HG02678 (cell line): ENCODE results near the gene HS3ST4.
"Not testable (repeated sequence)": the region's sequence is repeated elsewhere in the genome, so short reads cannot be mapped to it uniquely, and the experiment has no call there.

ENCODE experiments used
- ATAC-seq: cut with Tn5 transposase; IDR thresholded peaks from one replicate; pipeline ENCODE4 v1.9.1; 2021; ENCODE audit warnings: mild to moderate bottlenecking, moderate library complexity; ENCODE audit not compliant: unreplicated experiment

The HS3ST4 gene

DNA sequence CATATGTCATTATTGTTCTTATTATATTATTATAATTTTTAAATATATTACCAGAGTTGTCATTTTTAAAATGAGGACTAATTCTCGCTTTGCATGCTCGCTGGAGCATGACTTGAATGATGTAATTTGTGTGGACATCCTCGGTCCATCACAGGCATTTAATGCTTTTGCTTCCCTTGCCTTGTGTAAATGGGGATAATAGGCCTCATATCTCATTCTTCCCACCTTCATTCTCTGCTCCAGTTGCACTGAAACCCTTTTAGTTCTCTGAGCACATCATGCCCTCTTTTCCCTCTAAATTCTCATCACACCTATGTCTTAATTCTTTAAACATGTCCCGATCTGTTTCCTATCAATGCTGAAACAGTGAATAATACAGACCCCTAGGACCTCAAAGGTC lies 285.4 kb downstream of the HS3ST4 start:
- ATAC-seq, result no peak

DNA sequence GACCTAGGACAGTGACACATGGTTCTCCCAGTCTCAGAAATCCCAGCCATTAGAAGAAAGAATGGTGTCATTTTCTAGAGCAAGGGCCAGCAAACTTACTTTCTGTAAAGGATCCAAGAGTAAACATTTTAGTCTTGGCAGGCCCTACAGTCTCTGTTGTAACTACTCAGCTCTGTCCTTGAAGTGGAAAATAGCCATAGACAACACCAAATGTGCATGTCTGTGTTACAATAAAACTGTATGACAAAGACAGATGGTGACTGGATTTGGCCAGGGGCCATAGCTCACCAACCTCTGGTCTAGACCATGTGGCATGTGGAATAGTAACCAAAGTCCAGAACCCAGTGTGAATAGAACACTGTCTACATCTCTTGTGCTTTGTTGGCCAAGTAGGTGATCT lies 286.5 kb downstream of the HS3ST4 start:
- no peak for ATAC-seq

DNA sequence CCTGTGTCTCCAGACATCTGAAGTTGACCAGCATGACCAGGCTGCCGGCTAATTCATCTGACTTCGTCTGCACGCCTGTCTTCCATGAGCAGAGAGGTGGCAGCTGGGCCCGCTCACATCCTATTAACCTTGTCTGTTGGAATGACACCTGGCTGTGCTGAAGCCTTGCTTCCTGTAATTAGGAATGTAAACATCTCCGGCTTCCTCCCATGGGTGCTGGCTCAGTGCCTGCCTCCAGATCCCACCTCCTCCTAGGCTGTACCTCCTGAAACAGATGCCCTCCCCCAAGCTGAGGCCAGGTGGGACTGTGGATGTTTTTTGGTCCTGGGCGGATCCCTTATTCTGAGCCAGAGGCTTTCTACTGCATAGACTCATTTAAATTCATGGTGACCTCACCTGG lies 296.3 kb downstream of the HS3ST4 start:
- no peak for ATAC-seq

DNA sequence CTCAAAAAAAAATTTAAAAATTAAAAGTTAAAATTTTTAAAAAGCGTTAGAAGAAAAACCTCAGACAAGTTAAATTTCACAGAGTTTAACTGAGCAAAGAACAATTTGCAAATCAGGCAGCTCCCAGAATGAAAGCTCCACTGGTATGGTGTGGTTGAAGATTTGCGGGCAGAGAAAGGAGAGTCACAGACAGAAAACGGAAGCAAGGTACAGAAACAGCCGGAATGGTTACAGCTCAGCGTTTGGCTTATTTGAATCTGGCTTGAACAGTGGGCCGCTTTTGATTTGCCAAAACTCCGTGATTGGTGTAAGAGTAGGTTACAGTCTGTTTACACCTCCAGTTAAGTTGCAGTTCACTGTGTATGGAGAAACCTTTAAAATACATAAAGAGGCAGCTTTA lies 297.1 kb downstream of the HS3ST4 start:
- no peak for ATAC-seq

DNA sequence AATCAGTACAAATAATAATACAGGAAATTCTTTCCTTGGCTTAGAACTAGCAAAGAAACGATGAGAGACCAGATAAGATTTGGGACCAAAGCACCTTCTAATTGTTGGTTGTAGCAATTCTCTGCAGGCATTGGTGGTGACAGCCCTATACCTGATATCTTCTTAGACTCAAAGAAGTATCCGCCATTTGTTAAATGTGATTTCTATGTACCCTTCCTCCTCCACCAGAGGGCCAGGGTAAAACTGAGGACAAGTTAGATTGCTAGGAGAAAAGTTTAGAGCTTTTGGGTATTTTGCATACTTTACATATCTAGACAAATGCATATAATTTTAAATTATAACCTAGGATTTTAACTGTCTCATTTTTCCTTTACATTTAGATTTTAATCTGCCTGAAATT lies 304.3 kb downstream of the HS3ST4 start:
- ATAC-seq, result no peak

DNA sequence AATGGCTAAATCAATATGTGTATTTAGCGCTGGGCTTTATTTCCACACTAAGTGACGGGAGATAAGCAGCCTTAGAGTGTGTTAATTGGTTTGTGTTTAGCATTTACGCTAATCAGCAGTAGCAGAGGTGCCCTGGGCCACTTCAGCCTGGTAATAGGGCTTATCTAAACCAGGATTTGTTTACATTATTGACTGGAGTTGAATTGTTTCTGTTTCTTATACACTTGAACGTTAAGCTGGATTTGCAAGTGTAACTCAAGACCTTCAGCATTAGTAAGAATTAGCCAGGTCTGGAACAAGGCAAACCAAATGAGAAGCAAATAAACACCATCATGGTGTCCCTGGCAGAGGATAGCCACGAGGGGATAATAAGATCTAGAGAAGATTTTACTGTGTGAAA lies 313.6 kb downstream of the HS3ST4 start:
- ATAC-seq, result no peak

DNA sequence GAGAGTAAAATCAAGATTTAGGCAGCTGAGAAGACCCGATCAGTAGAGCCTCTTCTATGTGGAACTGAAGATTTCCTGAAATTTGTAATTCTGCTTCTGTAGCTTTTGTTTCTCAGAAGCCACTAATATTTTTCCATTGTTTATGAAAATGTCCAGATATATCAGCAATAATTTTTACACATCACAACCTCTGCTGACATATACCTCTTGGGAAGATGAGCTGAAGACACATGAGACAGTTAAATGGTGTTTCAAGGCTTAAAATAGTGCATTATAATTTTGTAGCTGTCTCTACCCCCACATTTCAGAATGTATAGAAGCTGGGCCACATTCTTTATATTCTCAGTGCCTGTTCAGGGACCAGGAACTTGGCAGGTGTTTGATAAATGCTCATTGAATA lies 320.6 kb downstream of the HS3ST4 start:
- ATAC-seq, result no peak

DNA sequence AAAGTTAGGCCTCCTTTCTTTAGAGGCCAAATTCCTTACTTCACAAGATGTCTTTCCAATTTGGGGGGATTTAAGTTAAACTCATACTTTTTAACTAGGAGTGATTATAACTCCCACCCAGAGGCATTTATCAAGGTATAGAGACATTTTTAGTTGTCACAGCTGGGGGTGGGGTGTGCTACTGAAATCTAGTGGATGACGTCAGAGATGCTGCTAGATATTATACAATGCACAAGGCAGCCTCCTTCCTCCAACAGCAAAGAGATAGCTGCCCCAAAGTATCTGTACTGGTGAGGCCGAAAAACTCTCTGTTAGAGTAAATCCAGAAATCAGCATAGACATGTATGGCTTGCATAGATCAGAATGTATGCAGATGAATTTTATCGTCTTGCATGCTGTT lies 324.0 kb downstream of the HS3ST4 start:
- ATAC-seq, result no peak

DNA sequence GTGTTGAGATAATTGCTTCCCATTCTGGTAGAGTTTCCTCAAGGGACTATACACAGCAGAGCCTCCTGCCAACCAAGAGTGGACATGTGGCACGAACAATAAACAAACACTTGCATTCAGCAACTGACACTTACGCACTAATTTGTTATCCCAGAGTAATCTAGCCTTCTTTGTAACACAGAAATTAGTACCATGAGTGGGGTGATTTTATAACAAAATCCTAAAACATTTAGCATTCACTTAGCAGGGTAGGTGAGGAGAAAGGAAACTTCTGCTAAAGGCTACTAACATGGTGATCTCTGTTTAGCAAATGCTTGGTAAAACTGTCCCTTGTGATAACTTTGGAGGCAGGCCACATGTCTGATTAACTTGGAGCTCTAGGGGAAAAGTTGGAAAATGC lies 325.2 kb downstream of the HS3ST4 start:
- no peak for ATAC-seq

DNA sequence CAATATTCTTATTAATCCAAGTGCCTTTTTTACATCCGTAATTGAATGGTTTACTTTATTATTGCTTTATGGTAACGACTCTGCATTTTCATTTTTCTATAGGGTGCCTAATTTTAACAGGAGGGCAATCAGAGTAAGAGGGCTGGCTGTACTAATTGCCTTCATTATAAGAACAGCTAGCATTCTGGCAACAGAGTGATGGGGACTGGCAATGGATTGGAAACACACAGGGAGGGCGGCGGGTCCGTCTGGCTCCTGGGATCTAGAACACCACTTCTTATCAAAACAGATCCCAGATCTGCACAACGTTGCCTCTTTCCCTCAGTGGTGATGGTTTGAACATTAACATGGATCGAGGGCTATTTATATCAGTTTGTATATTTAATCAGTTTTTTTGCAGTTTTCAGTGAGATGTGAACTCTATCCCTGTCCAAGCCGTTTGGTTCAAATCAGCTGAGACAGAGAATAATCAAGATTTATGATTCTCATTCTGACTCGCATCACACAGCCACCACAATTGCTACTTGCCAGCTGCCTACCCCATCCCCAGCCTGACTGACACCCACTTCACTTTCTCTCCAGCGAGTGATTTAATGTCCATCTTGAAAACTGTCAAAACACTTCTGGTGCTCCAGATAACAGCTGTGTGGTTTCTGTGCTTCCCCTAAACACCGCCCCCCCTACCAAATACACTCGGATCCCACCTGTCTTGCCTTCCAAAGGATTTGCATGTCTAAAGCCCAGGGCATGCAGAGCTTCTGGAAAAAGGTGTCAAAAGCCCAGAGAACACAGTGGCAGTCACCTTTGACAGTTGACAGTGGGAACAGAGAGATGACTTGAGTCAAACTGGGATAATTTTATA lies 327.9 kb downstream of the HS3ST4 start:
- ATAC-seq, result no peak

DNA sequence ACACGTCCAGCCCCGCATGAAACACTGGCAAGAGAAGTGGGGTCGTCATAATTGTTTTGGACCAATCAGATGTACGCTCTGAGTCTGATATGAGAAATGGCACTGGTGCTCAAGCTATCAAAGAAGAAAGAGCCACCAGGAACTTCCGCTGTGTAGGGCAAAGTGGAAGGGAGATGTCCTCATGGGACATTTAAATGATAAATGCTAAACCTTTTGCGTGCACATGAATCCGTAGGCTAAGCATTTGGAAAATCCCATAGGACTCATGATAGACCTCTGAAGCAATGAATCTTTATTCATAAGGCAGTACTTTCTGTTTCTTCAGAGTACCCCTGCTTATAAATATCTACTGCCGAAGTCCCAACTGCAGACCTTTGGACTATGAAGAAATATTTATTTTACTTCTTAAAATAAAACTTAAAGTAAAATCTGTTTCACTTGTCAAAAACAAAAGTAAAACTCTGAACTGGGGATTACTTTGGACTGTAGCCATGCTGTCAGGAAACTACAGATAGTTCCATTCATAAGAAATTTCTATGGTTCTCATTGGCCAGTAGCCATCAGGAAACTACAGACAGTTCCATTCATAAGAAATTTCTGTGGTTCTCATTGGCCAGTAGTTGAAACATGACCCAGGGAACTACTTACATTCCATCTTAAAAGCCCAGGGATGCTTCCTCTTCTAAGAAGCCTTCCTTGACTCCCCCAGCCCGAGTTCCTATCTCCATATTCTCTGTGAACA lies 335.1 kb downstream of the HS3ST4 start:
- ATAC-seq, result no peak

DNA sequence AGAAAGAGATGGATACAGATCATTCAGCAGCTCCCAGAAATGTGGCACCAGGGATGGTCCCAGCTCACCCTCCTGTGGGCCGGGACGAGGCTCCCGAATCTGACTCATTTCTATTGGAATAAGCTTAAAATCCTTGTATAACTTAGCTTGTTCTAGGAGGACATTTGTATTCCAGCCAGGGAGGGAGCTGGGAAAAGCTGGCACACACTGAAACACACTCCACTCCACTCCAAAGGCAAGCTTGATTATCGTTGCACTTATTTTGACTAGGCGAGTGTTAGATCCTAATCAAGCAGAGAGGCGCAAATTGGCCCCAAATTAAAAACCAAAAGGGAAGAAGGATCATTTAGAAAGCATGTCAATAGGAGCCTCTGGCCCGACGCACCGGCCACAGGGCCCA lies 339.5 kb downstream of the HS3ST4 start:
- no peak for ATAC-seq

DNA sequence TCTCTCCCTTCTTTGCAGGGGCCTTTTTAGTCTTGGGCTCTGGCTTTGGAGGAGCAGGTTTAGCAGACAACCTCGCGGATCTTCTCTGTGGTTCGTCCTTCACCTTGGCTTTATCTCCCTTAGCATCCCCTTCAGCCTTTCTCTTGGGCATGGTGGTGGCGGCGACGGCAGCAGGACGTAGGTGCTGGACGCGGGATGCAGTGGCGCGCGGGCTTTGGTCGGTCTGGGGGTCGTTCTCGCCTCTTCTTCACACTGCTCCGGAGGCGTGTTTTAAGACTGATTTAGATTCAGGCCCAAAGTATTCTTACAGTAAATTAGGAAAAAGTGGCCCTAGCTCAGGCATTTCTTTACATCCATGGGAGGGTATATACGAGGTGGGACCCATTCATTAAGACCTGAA lies 340.9 kb downstream of the HS3ST4 start:
- not testable (repeated sequence) for ATAC-seq

DNA sequence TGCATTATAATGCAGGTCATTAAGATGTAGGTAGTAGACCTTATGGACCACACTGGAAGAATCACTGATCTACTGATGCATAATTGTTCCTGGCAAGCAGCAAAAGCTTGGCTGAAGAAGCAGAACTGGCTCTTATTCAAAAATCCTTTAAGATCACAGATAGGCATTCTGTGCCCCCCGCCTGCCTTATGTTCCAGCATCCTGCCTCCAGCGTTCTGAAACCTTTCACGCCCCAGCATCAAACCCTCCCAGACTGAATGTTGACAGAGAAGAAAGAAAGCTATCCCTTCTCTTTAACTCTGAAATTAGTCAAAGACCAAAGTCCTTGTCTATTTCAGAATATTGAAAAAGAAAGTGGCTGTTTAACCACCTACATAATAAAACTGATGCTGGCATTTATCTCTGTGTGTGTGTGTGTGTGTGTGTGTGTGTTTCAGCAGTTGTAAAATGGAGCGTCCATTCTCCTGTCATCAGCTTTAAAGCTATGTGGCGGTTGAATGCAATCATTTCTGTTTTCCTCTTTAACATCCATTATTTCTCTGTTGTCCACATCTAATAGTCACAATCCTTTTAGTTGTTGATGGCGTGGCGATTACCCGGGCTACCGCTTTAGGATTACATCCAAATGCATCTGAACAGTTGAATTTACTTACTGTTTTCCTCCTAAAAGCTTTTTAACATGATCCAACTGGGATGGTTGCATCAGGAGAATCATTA lies 350.4 kb downstream of the HS3ST4 start:
- ATAC-seq, result no peak

DNA sequence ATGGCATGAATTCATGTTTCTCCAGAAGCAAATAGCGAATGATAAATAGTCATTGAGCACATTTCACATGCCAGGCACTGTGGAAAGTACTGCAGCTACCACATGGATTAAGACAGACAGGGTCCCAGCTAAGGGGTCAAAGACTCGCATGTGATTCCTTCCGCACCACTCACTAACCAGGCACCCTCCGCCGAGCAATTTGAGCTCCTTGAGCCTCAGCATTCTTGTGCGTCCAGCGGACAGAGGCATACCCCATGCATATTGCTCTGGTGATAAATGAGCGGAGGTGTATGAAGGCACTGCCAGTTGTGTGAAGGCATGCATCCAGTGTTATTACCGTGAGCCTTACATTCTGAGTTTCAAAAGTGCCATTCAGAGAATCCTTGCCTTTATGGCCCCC lies 358.7 kb downstream of the HS3ST4 start:
- no peak for ATAC-seq

DNA sequence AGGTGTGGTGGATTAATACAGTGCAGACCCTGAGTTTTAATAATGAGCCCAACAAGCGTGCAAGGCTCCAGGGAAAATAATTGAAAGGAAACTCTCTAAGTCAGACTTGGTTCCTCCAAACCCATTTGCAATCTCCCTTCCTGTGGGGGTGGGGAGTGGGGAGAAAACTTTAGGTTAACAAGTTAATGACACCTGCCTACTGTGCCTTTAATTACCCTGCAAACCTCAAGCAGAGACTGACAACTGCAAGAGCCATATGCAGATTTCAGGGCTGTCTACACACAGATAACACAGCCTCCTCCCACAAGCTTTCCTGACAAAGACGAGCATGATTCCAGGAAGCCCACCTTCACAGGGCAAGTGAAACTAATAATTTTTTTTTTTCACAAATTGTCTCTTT lies 359.3 kb downstream of the HS3ST4 start:
- no peak for ATAC-seq

DNA sequence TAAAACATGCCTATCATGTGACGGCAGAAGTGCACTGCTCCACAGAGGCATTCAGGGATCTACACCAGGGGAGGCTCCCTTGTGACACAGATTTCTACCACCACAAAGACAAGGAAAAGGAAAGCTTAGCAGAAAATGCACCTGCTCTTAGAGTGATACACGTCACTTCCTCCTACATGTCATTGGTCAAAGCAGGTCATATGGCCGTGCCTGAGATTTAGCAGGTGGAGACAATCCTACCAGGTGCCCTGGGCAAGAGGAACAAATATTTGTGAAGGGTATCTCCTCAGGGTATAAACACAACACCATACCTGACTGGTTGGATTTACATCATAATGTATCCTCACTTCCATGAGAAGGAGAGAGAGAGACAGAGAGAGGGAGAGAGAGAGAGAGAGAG lies 362.1 kb downstream of the HS3ST4 start:
- ATAC-seq, result no peak

DNA sequence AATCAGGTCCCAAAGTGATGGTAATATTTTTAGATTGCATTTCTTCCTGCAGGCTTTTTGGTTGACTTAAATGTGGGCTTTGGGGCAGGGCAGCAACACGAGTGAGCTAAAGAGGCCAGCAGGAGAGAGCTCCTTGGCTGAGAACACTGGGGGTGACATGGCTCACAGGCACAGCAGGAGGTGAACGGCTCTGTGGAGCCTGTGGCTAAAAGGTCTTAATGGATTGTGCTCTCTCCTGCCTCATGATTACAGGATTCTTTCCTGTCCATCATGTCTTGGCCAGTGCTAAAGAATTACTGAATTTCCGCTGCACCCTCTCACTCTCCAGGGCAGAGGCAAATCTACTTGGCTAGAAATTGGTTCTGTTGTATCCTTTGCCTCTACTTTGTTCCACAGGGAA lies 366.6 kb downstream of the HS3ST4 start:
- ATAC-seq, result no peak

DNA sequence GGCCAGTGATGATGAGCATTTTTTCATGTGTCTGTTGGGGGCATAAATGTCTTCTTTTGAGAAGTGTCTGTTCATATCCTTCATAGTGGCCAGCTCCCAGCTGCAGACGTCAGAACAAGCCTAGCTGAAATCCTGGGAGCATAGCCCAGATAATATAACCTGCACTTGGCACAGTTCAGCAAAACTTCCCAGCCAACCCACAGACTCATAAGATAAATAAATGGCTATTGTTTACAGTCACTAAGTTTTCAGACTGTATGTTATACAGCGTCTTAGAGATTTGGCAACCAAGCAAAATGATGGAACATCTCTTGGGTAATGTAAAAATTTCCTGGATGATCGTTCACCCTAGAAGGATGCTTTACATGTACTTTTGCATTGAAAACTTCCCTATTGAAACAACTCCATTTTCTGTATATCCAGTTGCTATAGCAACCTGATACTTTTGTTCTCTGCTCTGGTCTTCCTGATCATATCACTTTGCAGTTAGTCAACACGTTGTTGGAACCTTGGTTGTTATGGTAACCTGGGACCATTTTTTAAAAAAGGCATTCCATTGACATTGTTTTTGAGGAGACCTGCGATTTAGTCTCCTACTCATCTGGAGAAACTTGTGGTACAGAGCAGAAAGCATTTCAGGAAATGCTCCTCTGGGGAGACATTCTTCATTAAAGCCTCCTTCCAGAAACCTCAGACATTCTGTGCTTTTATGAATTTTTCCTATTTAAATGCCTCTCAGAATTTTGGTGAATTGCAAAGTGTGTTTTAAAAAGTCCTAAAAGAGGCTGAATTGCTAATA lies 378.7 kb downstream of the HS3ST4 start:
- no peak for ATAC-seq

DNA sequence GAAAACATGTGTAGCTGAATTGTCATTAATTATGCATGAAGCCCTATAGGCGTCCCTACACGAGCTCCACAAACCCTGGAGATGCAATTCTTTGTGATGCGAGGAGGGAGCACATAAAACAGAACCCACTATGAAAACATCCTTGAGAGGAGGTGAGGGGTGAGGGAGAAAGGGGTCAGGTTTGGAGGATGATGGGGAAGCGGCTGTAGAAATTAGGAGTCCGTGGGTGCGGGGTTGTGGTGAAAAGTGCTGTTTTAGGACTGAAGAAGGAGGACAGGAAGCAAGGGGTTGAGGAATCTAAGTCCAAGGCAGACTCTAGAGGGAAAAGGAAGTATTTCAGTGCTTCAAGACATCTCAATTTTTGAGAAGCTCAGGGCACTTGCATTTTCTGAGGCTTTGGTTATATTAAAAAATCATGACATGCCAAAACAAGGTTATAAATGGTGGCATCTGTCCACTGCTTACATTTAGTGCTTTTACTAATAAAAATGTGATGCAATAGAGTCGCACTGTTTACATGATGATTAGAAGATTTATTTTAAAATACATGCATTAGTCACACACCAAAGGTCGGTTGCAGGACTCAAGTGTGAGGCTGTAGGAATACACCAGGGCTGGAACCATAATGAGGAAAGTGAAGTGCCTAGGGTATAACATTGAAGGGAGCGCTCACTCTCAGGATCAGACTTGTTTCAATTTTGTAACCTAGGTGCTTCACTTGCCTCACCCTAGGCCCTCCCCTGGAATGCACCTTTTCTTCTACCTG lies 379.5 kb downstream of the HS3ST4 start:
- no peak for ATAC-seq
